Activated T-helper 17 cell treated with anti-CD3 and anti-CD28 coated beads, Interleukin-2, amount 50 U/mL, for 72 hours (primary cell): Measurements from ENCODE around the gene GNB1L. TPM values are rescaled to one million over a fixed set of nuclear protein-coding genes. Genes with fewer than 3 reads are reported as not detected.

ENCODE experiments used
- ATAC-seq: fragments of 150-1000 bp; cut with Tn5 transposase; replicated peaks from 2 replicates; pipeline ENCODE4 v1.10.0; 2021; ENCODE audit warnings: mild to moderate bottlenecking, moderate library complexity
- H3K27ac Mint-ChIP-seq: one replicate; pipeline ENCODE4 v1.8.0; 2022; ENCODE audit warnings: mixed read lengths
- H3K27me3 Mint-ChIP-seq: one replicate; pipeline ENCODE4 v1.8.0; 2022; ENCODE audit warnings: mixed read lengths
- H3K36me3 Mint-ChIP-seq: one replicate; pipeline ENCODE4 v1.8.0; 2022; ENCODE audit warnings: low read depth, mild to moderate bottlenecking, mixed read lengths
- H3K4me1 Mint-ChIP-seq: one replicate; pipeline ENCODE4 v1.8.0; 2022; ENCODE audit warnings: mixed read lengths
- H3K4me3 Mint-ChIP-seq: one replicate; pipeline ENCODE4 v1.8.0; 2022; ENCODE audit warnings: mild to moderate bottlenecking, mixed read lengths
- H3K9me3 Mint-ChIP-seq: one replicate; pipeline ENCODE4 v1.8.0; 2022; ENCODE audit warnings: mixed read lengths
- total RNA-seq, 2 donors: library from RNA; stranded (reverse); gene quantifications; one replicate each; pipeline ENCODE4 v1.2.3, GENCODE V29; 2022

The GNB1L gene
- total RNA-seq, 2 donors from 2014 or later = 10.8 to 14.4 TPM

- H3K9me3 Mint-ChIP-seq = no peaks in the 10 kb centered on the region
- peak overlapping the region; percentile 33 for H3K27ac Mint-ChIP-seq
- H3K4me1 Mint-ChIP-seq = peaks cover 12% of the 10 kb centered on the region
- H3K36me3 Mint-ChIP-seq = peaks cover 9% of the 10 kb centered on the region
- peak overlapping the region; percentile 82 for H3K4me3 Mint-ChIP-seq
- ATAC-seq = no peak
- H3K27me3 Mint-ChIP-seq = peaks cover 41% of the 10 kb centered on the region
Measured at GRCh38 chr22:19759427-19760057, 95.1 kb downstream of the GNB1L start.

DNA sequence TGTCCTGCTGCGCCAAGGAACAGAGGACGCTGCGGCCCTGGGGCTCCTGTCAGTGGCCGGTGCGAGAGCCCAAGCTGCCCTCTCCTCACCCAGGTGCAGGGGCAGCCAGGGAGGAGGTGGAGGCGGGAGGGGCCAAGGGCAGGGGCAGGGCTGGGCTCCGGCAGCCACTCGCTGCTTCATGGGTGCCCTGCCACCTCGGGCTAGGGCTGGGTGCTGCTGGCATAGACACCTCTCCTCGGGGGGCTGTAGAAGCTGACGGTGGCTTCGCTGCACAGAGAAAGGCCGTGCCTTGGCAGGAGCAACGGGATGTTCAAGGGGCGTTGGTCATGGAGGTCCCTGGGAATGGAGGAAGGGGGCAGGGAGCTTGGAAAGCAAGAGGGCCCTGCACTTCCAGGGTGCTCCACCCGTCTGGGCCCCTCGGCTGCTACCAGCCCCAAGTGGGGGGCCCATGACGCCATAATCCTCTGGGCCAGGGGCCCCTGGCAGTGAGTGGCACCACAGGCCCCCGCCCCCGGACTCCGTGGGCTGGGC lies 95.7 kb downstream of the GNB1L start:
- peaks cover 46% of the 10 kb centered on the region for H3K27me3 Mint-ChIP-seq
- no peaks in the 10 kb centered on the region for H3K9me3 Mint-ChIP-seq
- no peak overlapping the region for H3K4me3 Mint-ChIP-seq
- H3K4me1 Mint-ChIP-seq = peaks cover 12% of the 10 kb centered on the region
- H3K36me3 Mint-ChIP-seq = peaks cover 9% of the 10 kb centered on the region
- no peak for ATAC-seq
- H3K27ac Mint-ChIP-seq = no peak overlapping the region

DNA sequence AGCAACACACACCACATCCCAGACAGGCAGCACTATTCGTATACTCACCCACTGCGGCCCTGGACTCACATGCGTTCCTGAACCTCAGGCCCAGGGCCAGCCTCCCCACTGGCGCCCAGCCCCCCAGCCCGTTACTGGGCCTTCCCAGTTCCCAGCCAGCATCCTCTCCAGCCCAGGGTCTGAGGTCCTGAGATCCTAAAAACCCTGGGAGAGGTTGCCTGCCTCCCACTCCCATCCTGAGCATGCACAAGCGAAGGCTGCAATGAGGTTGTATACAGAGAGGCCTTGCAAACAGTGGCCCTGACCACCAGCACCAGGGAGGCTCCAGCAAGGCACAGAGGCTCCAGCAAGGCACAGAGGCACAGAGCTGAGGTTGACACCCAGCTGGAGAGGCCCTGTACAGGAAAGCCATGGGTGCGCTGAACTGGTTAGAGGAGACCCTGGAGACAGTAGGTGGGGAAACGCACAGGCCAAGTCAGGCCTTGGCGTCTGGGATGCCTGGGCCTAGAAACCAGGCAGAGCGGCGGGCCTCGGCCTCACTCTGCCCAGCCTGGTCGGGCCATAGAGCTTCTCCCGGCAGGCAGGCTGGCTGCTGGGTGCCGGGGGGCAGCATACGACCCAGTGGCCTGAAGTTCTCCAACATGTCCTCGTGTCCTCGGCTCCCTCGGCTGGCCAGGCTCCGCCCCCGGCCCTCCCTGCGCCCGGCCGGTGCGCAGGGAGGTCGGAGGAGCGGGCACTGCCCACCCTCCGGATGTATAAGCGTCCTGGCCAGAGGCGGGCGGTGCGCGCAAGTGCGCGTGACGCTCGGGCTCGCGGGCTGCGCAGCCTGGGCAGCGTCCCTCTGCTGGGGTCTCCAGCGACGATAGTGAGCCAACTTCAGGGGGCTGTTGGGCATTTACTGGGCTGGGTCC lies 96.4 kb downstream of the GNB1L start:
- ATAC-seq = no peak
- Mint-ChIP-seq H3K4me1 (peaks cover 12% of the 10 kb centered on the region), H3K4me3 (peak overlapping the region; percentile 67), H3K36me3 (peaks cover 9% of the 10 kb centered on the region), H3K9me3 (no peaks in the 10 kb centered on the region), H3K27me3 (peaks cover 48% of the 10 kb centered on the region), H3K27ac (no peak overlapping the region)

DNA sequence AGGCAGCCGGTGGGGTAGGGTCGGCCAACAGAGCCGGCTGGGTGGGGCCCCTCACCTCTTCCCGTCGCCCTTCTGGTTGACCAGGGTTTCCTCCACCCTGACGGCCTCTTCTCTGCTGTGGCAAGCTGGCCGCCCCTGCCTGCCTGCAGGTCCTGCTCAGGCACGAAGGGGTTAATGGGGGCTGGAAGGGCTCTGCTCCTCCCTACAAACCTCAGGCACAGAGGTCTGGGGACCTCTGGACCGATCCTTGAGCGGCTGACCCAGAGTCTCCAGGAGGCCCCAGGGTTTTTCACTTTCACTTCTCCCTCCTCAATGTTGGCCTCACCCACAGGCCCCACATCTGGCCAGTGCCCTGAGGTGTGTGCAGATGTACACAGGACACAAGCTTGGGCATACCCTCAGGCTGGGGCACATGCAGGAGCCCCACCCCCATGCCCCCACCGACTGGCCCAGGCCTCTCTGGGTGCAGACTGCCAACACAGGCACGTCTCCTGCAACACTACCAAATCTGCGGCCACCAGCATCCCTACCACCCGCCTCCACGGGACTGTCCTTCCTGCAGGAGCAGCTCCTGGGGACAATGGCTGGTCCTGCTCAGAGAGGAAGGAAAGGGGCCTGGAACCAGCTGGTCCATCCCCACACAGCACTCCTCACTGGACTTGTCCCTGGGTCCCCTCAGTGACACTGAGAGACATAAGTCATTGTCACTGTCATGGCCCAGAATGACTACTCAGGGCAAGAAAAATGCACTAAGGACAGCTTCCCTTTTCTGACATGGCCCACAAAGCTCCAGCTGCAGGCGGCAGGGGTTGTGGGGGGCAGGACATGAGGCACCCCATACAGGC lies 97.3 kb downstream of the GNB1L start:
- Mint-ChIP-seq H3K27ac (no peak overlapping the region), H3K9me3 (no peaks in the 10 kb centered on the region), H3K4me1 (peaks cover 12% of the 10 kb centered on the region), H3K36me3 (peaks cover 9% of the 10 kb centered on the region), H3K27me3 (peaks cover 48% of the 10 kb centered on the region), H3K4me3 (peak overlapping the region; percentile 67)
- ATAC-seq = no peak

- Mint-ChIP-seq H3K4me1 (peaks cover 12% of the 10 kb centered on the region), H3K27me3 (peaks cover 43% of the 10 kb centered on the region)
Measured at GRCh38 chr22:19756288-19757128, 98.2 kb downstream of the GNB1L start.

DNA sequence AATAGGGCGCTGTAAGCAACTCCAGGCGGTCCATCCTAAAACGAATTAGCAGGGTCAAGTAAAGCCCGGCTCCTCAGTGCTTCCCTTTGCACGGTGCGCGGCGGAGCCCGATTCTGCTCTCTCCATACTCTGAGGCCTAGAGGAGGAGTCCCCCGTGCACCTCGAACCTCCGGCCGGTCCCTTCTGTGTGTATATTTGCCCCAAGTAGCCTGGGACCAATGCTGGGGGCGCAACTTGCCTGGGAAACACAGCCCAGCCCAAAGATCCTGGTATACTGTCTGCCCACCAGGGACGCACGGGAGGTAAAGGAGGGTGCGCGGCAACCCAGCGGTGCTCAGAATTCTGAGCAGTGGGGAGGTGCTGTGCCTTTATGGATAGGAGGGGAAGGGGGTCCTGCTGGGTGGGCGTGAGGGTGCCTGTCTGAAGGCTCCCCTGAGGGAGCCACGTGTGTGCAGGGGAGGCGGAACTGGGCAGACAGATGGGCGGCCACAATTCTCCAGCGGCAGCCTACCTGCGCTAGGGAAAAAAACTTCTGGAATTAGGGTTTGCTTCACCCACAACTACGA lies 98.9 kb downstream of the GNB1L start:
- peaks cover 9% of the 10 kb centered on the region for H3K36me3 Mint-ChIP-seq
- H3K27ac Mint-ChIP-seq = no peak overlapping the region
- peak overlapping the region; percentile 49 for H3K4me3 Mint-ChIP-seq
- peaks cover 42% of the 10 kb centered on the region for H3K27me3 Mint-ChIP-seq
- no peaks in the 10 kb centered on the region for H3K9me3 Mint-ChIP-seq
- peaks cover 12% of the 10 kb centered on the region for H3K4me1 Mint-ChIP-seq
- ATAC-seq = no peak

More at GRCh38 chr22:19756288-19757128, 98.2 kb downstream of the GNB1L start:
- peak; percentile 64 for ATAC-seq
- H3K4me3 Mint-ChIP-seq = peak overlapping the region; percentile 49
- H3K27ac Mint-ChIP-seq = no peak overlapping the region
- no peaks in the 10 kb centered on the region for H3K9me3 Mint-ChIP-seq
- H3K36me3 Mint-ChIP-seq = peaks cover 9% of the 10 kb centered on the region

DNA sequence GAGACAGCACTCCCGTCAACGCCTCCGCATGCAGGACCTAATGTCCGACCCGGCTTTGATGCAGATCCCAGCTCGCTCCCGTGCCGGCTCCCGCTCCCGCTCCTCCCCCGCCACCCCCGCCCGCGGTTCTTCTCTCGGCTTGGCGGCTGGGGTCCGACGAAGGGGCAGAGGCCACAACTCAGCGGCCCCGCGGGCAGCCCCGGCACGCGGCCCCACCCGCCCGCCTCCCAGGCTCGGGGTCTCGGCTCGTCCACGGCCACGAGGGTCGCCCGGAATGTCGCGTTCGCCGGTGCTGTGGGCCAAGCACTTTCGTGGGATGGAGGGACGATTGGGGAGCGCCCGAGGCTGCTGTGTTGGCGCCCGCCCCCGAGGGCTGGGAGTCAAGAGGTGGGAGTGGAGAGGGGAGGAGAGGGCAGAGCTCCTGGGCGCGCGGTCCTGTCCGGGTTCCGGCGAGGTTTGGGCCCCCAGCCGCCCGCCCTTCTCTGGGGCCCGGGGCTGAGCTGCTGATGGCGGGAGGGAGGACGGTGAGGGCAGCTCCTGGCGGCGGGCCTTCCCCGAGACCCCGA lies 99.4 kb downstream of the GNB1L start:
- no peak for ATAC-seq
- H3K4me1 Mint-ChIP-seq = peaks cover 9% of the 10 kb centered on the region

DNA sequence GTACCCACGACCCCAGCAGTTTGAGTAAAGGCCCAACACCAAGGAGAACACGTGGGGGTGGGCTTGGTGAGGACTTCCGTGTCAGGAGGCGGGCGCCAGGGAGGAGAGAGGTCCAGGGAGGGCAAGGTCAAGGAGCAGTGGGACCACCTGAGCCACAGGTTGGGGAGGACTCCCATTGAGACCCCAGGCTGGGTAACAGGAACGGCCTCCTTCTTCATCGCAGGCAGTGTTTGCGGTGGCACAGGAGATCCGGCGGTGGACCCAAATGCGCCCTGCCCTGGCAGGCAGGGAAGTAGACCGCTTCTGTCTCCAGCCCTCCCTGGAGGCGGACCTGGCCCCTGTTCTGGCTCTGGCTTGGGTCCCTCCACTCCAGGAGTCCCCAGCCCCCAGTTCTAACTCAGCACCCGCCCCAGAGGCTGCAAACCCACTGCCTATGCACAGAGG lies 100.0 kb downstream of the GNB1L start:
- H3K36me3 Mint-ChIP-seq = peaks cover 2% of the 10 kb centered on the region
- no peaks in the 10 kb centered on the region for H3K9me3 Mint-ChIP-seq
- no peak for ATAC-seq
- no peak overlapping the region for H3K4me3 Mint-ChIP-seq
- H3K4me1 Mint-ChIP-seq = peaks cover 4% of the 10 kb centered on the region
- no peak overlapping the region for H3K27ac Mint-ChIP-seq
- H3K27me3 Mint-ChIP-seq = peaks cover 35% of the 10 kb centered on the region

More for the DNA sequence above, 99.4 kb downstream of the GNB1L start:
- Mint-ChIP-seq H3K27me3 (peaks cover 40% of the 10 kb centered on the region), H3K4me3 (no peak overlapping the region), H3K36me3 (peaks cover 7% of the 10 kb centered on the region), H3K27ac (no peak overlapping the region), H3K9me3 (no peaks in the 10 kb centered on the region)

GRCh38 chr22:19753996-19754700 lies 100.5 kb downstream of the GNB1L start:
- Mint-ChIP-seq H3K27me3 (peaks cover 31% of the 10 kb centered on the region), H3K4me3 (no peak overlapping the region)

GRCh38 chr22:19753090-19753842 lies 101.4 kb downstream of the GNB1L start:
- Mint-ChIP-seq H3K4me3 (no peak overlapping the region), H3K27me3 (peaks cover 31% of the 10 kb centered on the region), H3K36me3 (no peaks in the 10 kb centered on the region)

More at GRCh38 chr22:19753996-19754700, 100.5 kb downstream of the GNB1L start:
- Mint-ChIP-seq H3K4me1 (no peaks in the 10 kb centered on the region), H3K36me3 (no peaks in the 10 kb centered on the region), H3K27ac (no peak overlapping the region), H3K9me3 (no peaks in the 10 kb centered on the region)
- ATAC-seq = no peak

DNA sequence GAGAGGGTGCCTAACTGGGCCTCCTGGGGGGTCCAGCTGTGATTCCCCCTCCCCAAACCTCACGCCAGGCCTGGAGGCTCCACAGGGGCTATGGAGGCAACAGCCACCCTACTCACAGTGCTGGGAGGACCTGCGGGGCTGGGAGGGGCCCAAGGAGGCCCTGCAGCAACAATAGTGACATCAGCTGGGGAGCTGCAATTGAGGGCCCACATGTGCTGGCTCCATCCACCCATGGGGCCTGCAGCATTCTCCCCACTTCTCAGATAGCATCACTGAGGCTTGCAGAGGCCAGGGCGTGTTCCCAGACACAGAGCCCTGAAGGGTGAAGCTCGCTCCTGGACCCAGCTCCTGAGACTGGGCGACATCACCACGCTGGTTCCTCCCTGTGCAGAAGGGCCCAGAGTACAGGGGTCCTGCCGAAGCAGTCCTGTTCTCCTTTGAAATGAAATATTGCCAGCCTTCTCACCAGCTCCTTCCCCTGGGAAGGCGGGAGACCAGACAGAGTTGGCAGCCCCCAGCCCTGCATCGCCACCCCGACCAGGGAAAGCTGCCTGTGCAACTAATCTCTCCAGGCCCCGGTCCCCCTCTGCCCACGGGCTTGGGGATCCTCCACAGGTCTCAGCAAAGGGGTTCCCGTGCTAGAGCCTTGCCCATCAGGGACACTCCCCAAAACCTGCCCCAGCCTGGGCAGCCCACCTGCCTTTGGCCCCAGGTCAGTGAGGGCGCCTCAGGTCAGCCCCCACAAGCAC lies 103.0 kb downstream of the GNB1L start:
- Mint-ChIP-seq H3K27me3 (peaks cover 20% of the 10 kb centered on the region), H3K9me3 (no peaks in the 10 kb centered on the region), H3K27ac (no peak overlapping the region), H3K4me3 (no peak overlapping the region), H3K4me1 (no peaks in the 10 kb centered on the region), H3K36me3 (no peaks in the 10 kb centered on the region)
- no peak for ATAC-seq

More at GRCh38 chr22:19753090-19753842, 101.4 kb downstream of the GNB1L start:
- Mint-ChIP-seq H3K4me1 (no peaks in the 10 kb centered on the region), H3K27ac (no peak overlapping the region), H3K9me3 (no peaks in the 10 kb centered on the region)
- ATAC-seq = no peak
